ENCODE results near the gene ANKS1B.
"Not testable (repeated sequence)": the region's sequence is repeated elsewhere in the genome, so short reads cannot be mapped to it uniquely, and the experiment has no call there.

The ANKS1B gene

GRCh38 chr12:99383258-99383657 is 601.5 kb downstream of the ANKS1B start:
- DNase-seq = no peak

GRCh38 chr12:99381992-99382391 is 602.7 kb downstream of the ANKS1B start:
- DNase-seq = peak in 1 of 56 donors; percentile 6

- no peak for DNase-seq
Observed at GRCh38 chr12:99380701-99381100, 604.0 kb downstream of the ANKS1B start.

GRCh38 chr12:99374023-99374422 is 610.7 kb downstream of the ANKS1B start:
- DNase-seq = no peak

GRCh38 chr12:99372257-99372920 is 612.3 kb downstream of the ANKS1B start:
- DNase-seq = no peak

- DNase-seq = no peak
Observed at GRCh38 chr12:99370421-99371138, 614.2 kb downstream of the ANKS1B start.

- DNase-seq = no peak
Observed at GRCh38 chr12:99367181-99367580, 617.6 kb downstream of the ANKS1B start.

- no peak for DNase-seq
Observed at GRCh38 chr12:99352269-99352668, 632.5 kb downstream of the ANKS1B start.

GRCh38 chr12:99343960-99344359 is 640.8 kb downstream of the ANKS1B start:
- DNase-seq = no peak

GRCh38 chr12:99339663-99340062 is 645.1 kb downstream of the ANKS1B start:
- no peak for DNase-seq

GRCh38 chr12:99334285-99335056 is 650.3 kb downstream of the ANKS1B start:
- peak in 1 of 56 donors; percentile 1 for DNase-seq

- no peak for DNase-seq
Observed at GRCh38 chr12:99332936-99333591, 651.7 kb downstream of the ANKS1B start.

GRCh38 chr12:99330216-99330615 is 654.5 kb downstream of the ANKS1B start:
- no peak for DNase-seq

- DNase-seq = not testable (repeated sequence)
Observed at GRCh38 chr12:99321210-99321609, 663.5 kb downstream of the ANKS1B start.

- no peak for DNase-seq
Observed at GRCh38 chr12:99311373-99311772, 673.4 kb downstream of the ANKS1B start.

- no peak for DNase-seq
Observed at GRCh38 chr12:99309812-99310211, 674.9 kb downstream of the ANKS1B start.

- DNase-seq = no peak
Observed at GRCh38 chr12:99302874-99303273, 681.9 kb downstream of the ANKS1B start.

GRCh38 chr12:99287136-99287535 is 697.6 kb downstream of the ANKS1B start:
- DNase-seq = no peak

- DNase-seq = no peak
Observed at GRCh38 chr12:99284161-99284560, 700.6 kb downstream of the ANKS1B start.

GRCh38 chr12:99282624-99283023 is 702.1 kb downstream of the ANKS1B start:
- DNase-seq = no peak

- DNase-seq = no peak
Observed at GRCh38 chr12:99282086-99282485, 702.6 kb downstream of the ANKS1B start.

GRCh38 chr12:99281277-99281676 is 703.5 kb downstream of the ANKS1B start:
- DNase-seq = no peak

Measured in nucleus accumbens (tissue), 56 donors.